Lung (tissue), 16 donors: Measurements from ENCODE around the gene ZG16B. TPM values are rescaled to one million over a fixed set of nuclear protein-coding genes. Genes with fewer than 3 reads are reported as not detected.

Experiments
- ATAC-seq: fragments of 200-7000 bp; cut with Tn5 transposase; one replicate; pipeline ENCODE4 v1.9.1; 2020; ENCODE audit warnings: moderate number of reproducible peaks; ENCODE audit not compliant: insufficient read depth, low FRiP score
- DNase-seq, 3 donors: peaks; one replicate each; pipeline ENCODE4 v3.0.0-alpha.2; 2013 to 2017
- H3K27ac ChIP-seq, 2 donors: one replicate each; pipeline ENCODE4 v1.5.1; 2013; ENCODE audit warnings: mild to moderate bottlenecking in 2 of 2, moderate library complexity in 2 of 2, control low read depth in 1 of 2, inconsistent platforms in 1 of 2, low read depth in 1 of 2, low read length in 1 of 2
- H3K27me3 ChIP-seq, 3 donors: one replicate each; pipeline ENCODE4 v1.5.1; 2013; ENCODE audit warnings: low read length in 2 of 3; ENCODE audit not compliant: control insufficient read depth in 3 of 3, insufficient read depth in 3 of 3
- H3K36me3 ChIP-seq, 4 donors: one replicate each; pipeline ENCODE4 v1.5.1; 2013; ENCODE audit warnings: low read length in 4 of 4, mild to moderate bottlenecking in 1 of 4, moderate library complexity in 1 of 4; ENCODE audit not compliant: control insufficient read depth in 4 of 4, insufficient read depth in 4 of 4
- H3K4me1 ChIP-seq, 5 donors: one replicate each; pipeline ENCODE4 v1.5.1; 2013; ENCODE audit warnings: low read length in 5 of 5, mild to moderate bottlenecking in 2 of 5, moderate library complexity in 1 of 5; ENCODE audit not compliant: control insufficient read depth in 5 of 5, insufficient read depth in 5 of 5
- H3K4me3 ChIP-seq: one replicate; pipeline ENCODE4 v1.5.1; 2013; ENCODE audit warnings: mild to moderate bottlenecking, control low read depth, moderate library complexity
- H3K9ac ChIP-seq, 2 donors: one replicate each; pipeline ENCODE4 v1.5.1; 2013; ENCODE audit warnings: low read length in 2 of 2, control low read depth in 1 of 2; ENCODE audit not compliant: insufficient read depth in 1 of 2
- H3K9me3 ChIP-seq, 4 donors: one replicate each; pipeline ENCODE4 v1.5.1; 2013; ENCODE audit warnings: low read length in 3 of 4, mild to moderate bottlenecking in 1 of 4, moderate library complexity in 1 of 4; ENCODE audit not compliant: control insufficient read depth in 4 of 4, insufficient read depth in 3 of 4
- WGBS, 2 donors: extraction: QIAGEN DNeasy Blood & Tissue Kit; methylation state at CpG; one replicate each; pipeline ENCODE4 v1.1.7; 2013; 5-methylcytosine and 5-hydroxymethylcytosine counted together
- long read RNA-seq, 5 donors: transcript quantifications; one replicate each; lab custom pipeline, GENCODE V29; 2026
- polyA plus RNA-seq, 2 donors: library from polyadenylated mRNA; stranded (reverse); fragments of 200-250 nt; gene quantifications; one replicate each; pipeline ENCODE4 v1.2.1, GENCODE V29; 2013
- total RNA-seq, 2 donors: library from RNA; depleted of rRNA in 1 of 2; stranded (reverse); fragments of >200 nt in 1 of 2; gene quantifications; one replicate each; pipeline ENCODE4 v1.2.1, GENCODE V29; 2014 to 2021
- TF ChIP-seq, protein P1 (sequence below): IDR thresholded peaks from 2 replicates; pipeline ENCODE4 v1.5.1; 2012; ENCODE audit warnings: mild to moderate bottlenecking; ENCODE audit errors: control extremely low read depth, extremely low read depth
- donor health status: control.
- donor health status: control.
- donor health status: Bipolar disorder and iron deficiency.
- donor health status: healthy.
- donor health status: DM: yes; HTN: yes; CAD: no.

The ZG16B gene, protein sequence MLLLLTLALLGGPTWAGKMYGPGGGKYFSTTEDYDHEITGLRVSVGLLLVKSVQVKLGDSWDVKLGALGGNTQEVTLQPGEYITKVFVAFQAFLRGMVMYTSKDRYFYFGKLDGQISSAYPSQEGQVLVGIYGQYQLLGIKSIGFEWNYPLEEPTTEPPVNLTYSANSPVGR
- 1 to 10 TPM; 4.7 to 6.1 TPM for total RNA-seq
- 1 to 10 TPM; 2.1 to 3.9 TPM for polyA plus RNA-seq
- long read RNA-seq, donor 1, partial matches to known transcripts: 0 of 2 reads
- long read RNA-seq, donor 1, other reads (novel, unspliced or antisense): 0 of 2 reads
- long read RNA-seq, donor 2: 0 reads
- long read RNA-seq, donor 3: 0 reads
- long read RNA-seq, donor 4: 0 reads
- long read RNA-seq, donor 5: 0 reads

GRCh38 chr16:2829501-2830354 lies at the start of gene ZG16B:
TSS of gene ZG16B (plus strand) at chr16:2830303. CDS start at chr16:2830442, 139 bp downstream.
- Histone ChIP-seq H3K27ac (no peak within 1 kb of the TSS), H3K4me1 (peaks cover 0 to 13% (median 0%) of the 10 kb centered on the region in 5 donors), H3K9ac (no peak within 1 kb of the TSS), H3K4me3 (no peak within 1 kb of the TSS), H3K36me3 (no peaks in the 10 kb centered on the region), H3K9me3 (no peaks in the 10 kb centered on the region), H3K27me3 (no peaks in the 10 kb centered on the region)
- no peak for ATAC-seq
- TF ChIP-seq, protein P1, sequence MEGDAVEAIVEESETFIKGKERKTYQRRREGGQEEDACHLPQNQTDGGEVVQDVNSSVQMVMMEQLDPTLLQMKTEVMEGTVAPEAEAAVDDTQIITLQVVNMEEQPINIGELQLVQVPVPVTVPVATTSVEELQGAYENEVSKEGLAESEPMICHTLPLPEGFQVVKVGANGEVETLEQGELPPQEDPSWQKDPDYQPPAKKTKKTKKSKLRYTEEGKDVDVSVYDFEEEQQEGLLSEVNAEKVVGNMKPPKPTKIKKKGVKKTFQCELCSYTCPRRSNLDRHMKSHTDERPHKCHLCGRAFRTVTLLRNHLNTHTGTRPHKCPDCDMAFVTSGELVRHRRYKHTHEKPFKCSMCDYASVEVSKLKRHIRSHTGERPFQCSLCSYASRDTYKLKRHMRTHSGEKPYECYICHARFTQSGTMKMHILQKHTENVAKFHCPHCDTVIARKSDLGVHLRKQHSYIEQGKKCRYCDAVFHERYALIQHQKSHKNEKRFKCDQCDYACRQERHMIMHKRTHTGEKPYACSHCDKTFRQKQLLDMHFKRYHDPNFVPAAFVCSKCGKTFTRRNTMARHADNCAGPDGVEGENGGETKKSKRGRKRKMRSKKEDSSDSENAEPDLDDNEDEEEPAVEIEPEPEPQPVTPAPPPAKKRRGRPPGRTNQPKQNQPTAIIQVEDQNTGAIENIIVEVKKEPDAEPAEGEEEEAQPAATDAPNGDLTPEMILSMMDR: no peak
- DNase-seq: no peak
- WGBS, 2 donors: 55 to 62% methylated on average over 30 to 32 of the region's 32 CpGs

DNA sequence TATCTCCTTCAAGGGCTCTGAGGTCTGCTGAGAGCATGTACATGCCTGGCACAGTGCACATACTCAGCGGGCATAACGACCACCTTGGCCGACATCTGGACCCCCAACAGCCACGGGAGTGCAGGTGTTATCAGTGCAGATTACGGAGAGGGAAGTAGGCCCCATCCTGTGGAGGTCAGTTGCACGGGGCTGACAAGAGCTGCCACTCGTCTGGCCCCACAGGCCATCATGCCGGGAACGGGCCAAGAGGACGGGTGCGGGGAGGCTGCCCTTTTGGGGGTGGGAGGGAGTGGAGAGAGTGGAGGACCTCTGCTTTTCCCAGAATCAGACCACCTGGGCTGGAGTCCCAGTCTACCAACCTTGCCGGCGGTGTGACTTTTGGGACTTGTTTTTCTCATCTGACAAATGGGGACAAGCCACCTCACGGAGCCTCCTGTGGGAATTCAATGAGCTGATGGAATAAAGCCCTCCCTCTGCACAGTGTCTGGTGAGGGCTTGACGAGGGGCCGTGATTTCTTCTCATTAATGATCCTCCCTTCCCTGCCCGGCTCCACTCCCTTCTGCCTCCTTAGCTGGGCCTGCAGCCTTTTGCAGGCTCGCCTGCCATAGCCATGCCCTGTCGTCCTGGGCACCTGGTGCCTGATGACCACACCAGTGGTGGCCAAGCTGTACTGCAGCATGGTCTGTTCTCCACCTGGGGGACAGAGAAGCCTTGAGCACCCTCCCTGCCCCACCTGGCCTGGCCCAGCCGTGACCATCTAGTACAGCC lies 47.3 kb upstream of the ZG16B start:
- Histone ChIP-seq H3K4me3 (no peak overlapping the region), H3K36me3 (no peaks in the 10 kb centered on the region), H3K9ac (no peak overlapping the region), H3K9me3 (no peaks in the 10 kb centered on the region), H3K27me3 (peaks cover 0 to 36% (median 20%) of the 10 kb centered on the region in 3 donors), H3K27ac (no peak overlapping the region), H3K4me1 (peaks cover 0 to 17% (median 6%) of the 10 kb centered on the region in 5 donors)
- ATAC-seq (no peak), DNase-seq (no peak)
- 79 to 82% methylated on average over 20 of the region's 20 CpGs for WGBS, 2 donors
- TF ChIP-seq, protein P1: no peak

DNA sequence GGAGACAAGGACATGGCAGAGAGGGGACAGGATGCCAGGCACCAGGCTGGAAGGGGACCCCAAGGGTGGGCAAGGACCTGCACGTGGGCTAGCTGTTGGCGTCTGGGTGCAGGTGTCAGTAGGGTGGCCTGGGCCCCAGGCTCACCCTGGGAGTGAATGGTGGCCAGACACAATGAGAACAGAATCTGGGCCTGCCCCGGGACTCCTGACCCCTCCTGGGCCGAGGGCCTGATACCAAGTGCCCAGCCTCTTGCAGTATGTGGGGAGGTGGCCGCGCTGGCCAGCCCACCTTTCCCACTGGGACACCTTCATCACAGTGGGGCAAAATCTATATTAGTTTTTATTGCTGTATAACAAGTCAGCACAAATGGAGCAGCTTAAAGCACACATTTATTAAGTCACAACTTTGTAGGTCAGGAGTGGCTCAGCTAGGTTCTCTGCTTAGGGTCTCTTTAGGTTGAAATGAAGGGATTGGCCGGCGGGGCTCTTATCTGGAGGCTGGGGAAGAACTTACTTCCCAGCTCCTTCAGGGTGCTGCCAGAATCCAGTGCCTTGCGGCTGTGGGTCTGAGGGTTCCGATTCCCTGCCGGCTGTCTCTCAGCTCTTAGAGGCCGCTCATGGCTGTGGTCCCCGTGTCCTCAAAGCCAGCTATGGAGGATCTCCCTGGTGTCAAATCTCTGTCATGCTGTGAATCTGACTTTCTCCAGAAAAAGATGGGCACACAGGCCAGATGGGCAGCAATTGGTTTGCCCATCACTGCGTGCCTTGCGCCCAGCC lies 46.3 kb upstream of the ZG16B start:
- Histone ChIP-seq H3K27me3 (peaks cover 0 to 36% (median 22%) of the 10 kb centered on the region in 3 donors), H3K4me1 (peaks cover 0 to 11% (median 0%) of the 10 kb centered on the region in 5 donors), H3K9me3 (no peaks in the 10 kb centered on the region), H3K36me3 (no peaks in the 10 kb centered on the region), H3K4me3 (no peak overlapping the region), H3K9ac (no peak overlapping the region), H3K27ac (no peak overlapping the region)
- DNase-seq: no peak
- TF ChIP-seq, protein P1: no peak
- ATAC-seq: no peak
- 88 to 93% methylated on average over 15 of the region's 15 CpGs for WGBS, 2 donors
